Colonic mucosa (tissue), 4 donors: Measurements from ENCODE around the gene UBAP1. TPM values are rescaled to one million over a fixed set of nuclear protein-coding genes. Genes with fewer than 3 reads are reported as not detected.

Experiments used
- DNase-seq: peaks from one replicate; pipeline ENCODE4 v3.0.0-alpha.2; 2020
- H3K27ac ChIP-seq: fragments of 200-600 bp; one replicate; pipeline ENCODE4 v1.8.0; 2021
- H3K27me3 ChIP-seq: fragments of 200-600 bp; one replicate; pipeline ENCODE4 v1.8.0; 2021
- H3K36me3 ChIP-seq: fragments of 200-600 bp; one replicate; pipeline ENCODE4 v1.8.0; 2021
- H3K4me1 ChIP-seq: fragments of 200-600 bp; one replicate; pipeline ENCODE4 v1.8.0; 2021; ENCODE audit warnings: mild to moderate bottlenecking
- H3K4me3 ChIP-seq: fragments of 200-600 bp; one replicate; pipeline ENCODE4 v1.8.0; 2021
- H3K9ac ChIP-seq, 2 donors: one replicate each; pipeline ENCODE4 v1.7.0; 2013; ENCODE audit warnings: control low read depth in 2 of 2, low read depth in 2 of 2, low read length in 2 of 2
- H3K9me3 ChIP-seq: fragments of 200-600 bp; one replicate; pipeline ENCODE4 v1.8.0; 2021
- intact Hi-C: fragments of 100-400 bp; cut with DNase I; formaldehyde crosslinking; loops from one replicate; pipeline ENCODE4 v1.14.1; 2022
- total RNA-seq, 2 donors: library from RNA; stranded (reverse); fragmentation: NEBNext Ultra II Directional in 1 of 2; extraction: Animal tissue kit (Norgen Biotek cat#: 25700) in 1 of 2; gene quantifications; one replicate each; pipeline ENCODE4 v1.2.1, GENCODE V29; 2021
- TF ChIP-seq, protein P1 (sequence below): fragments of 200-600 bp; IDR thresholded peaks from one replicate; pipeline ENCODE4 v1.8.0; 2022; ENCODE audit warnings: antibody characterized with exemption, mild to moderate bottlenecking
- donor health status: healthy.
- donor health status: DM: no; HTN: no; CAD: no.
- donor health status: DM: no; HTN: no; CAD: no.

Gene UBAP1
- total RNA-seq, 2 donors from 2014 or later, result 32.9 to 45.4 TPM

DNA sequence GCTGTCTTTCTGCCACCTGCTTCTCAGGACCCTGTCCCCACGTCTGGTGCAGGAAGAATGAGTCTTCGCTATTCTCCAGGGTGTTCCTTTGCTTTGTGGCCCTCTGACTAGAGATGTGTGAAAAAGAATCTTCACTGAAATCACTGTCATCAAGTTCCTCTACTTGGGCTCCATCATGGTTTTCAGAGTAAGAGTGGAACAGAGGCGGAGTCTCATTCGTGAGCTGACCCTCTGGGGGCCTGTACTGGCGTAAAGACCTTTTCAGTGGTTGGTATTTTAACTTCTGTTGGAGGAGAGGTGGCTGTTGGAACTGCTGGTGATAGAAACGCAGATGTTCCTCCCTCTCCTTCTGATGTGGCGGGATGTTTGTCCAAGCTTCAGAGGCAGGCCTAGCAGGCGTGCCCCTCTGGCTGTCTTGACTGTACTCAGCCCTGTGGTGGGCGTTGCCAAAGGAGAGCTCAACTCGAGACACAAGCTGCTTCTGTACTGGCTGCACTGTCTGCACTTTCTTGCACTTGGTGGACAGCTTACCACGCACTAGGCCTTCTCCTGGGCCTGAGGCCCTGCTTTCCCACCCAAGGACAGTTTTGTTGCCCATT lies 78.2 kb downstream of the UBAP1 start:
- Histone ChIP-seq H3K27ac (no peak overlapping the region), H3K36me3 (no peaks in the 10 kb centered on the region), H3K4me3 (no peak overlapping the region), H3K9ac (no peak overlapping the region), H3K9me3 (no peaks in the 10 kb centered on the region), H3K4me1 (no peaks in the 10 kb centered on the region), H3K27me3 (no peaks in the 10 kb centered on the region)
- TF ChIP-seq, protein P1, sequence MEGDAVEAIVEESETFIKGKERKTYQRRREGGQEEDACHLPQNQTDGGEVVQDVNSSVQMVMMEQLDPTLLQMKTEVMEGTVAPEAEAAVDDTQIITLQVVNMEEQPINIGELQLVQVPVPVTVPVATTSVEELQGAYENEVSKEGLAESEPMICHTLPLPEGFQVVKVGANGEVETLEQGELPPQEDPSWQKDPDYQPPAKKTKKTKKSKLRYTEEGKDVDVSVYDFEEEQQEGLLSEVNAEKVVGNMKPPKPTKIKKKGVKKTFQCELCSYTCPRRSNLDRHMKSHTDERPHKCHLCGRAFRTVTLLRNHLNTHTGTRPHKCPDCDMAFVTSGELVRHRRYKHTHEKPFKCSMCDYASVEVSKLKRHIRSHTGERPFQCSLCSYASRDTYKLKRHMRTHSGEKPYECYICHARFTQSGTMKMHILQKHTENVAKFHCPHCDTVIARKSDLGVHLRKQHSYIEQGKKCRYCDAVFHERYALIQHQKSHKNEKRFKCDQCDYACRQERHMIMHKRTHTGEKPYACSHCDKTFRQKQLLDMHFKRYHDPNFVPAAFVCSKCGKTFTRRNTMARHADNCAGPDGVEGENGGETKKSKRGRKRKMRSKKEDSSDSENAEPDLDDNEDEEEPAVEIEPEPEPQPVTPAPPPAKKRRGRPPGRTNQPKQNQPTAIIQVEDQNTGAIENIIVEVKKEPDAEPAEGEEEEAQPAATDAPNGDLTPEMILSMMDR, result no peak
- intact Hi-C loops, result loop anchor here (5.0 to 10.0 kb wide), 2 partner anchors 120 to 162 kb away; partner anchors contain the start of gene MYORG
- no peak for DNase-seq

DNA sequence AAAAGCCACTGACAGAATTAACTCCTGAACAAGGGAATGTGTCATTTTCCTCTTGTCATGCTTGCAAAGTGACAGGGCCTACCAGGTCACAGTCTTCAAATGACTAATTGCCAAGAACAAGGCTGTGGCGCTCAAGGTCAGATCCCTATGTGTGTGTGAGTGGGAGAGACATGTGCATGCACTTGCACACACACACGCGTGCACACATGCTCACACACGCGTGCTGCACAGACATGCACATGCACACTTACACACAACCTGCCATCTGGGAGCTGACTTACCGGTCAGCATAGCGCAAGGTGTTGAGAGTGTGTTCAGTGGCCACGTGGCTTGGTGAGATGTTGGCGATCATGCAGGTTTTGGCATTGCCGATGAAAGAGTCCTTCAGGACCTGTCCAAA lies 80.5 kb downstream of the UBAP1 start:
- no peak for DNase-seq
- TF ChIP-seq, protein P1, result no peak
- intact Hi-C loops, result loop anchor here (5.0 to 10.0 kb wide), 2 partner anchors 118 to 165 kb away; partner anchors contain the start of gene MYORG
- no peak overlapping the region for H3K9ac ChIP-seq
- no peak overlapping the region for H3K27ac ChIP-seq
- H3K36me3 ChIP-seq, result no peaks in the 10 kb centered on the region
- no peak overlapping the region for H3K4me3 ChIP-seq
- no peaks in the 10 kb centered on the region for H3K4me1 ChIP-seq
- no peaks in the 10 kb centered on the region for H3K9me3 ChIP-seq
- no peaks in the 10 kb centered on the region for H3K27me3 ChIP-seq

DNA sequence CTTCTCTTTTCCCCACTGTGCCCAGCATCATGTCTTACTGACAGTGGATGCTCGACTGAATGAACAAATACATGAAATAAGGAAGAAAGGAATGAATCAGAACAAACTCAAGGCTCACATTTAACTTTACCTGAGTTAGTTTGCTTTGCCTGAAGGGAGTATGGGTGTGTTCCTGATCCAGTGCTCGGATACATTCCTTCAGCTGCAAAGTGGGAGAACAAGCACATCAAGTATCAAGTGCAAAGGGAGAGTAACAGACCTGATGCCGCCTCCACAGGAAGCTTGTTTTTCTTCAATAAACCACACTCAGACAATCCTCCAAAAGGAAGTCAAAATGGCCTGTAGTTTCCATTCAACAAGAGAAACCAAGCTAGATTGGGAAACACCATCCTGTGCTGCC lies 84.1 kb downstream of the UBAP1 start:
- DNase-seq, result no peak
- Histone ChIP-seq H3K27ac (no peak overlapping the region), H3K36me3 (no peaks in the 10 kb centered on the region), H3K4me1 (no peaks in the 10 kb centered on the region), H3K27me3 (no peaks in the 10 kb centered on the region), H3K9me3 (no peaks in the 10 kb centered on the region), H3K4me3 (no peak overlapping the region), H3K9ac (no peak overlapping the region)
- intact Hi-C loops, result no loop called here
- TF ChIP-seq, protein P1, result no peak

DNA sequence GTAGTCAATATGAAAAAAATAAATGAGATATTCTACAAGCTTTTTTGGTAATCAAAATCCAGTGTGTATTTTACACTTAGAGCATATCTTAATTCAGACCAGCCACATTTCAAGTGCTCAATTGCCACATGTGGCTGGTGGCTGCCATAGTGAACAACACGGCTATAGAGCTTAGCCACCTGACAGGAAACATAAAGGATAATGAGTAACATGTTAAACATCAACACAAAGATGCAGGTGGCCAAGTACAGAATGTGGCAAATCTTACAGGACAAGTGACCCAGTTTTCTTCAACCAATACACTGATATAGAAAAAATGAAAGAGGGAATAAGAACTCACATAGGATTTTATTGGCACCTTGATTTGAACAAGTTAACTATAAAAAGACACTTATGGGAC lies 88.8 kb downstream of the UBAP1 start:
- H3K27ac ChIP-seq, result no peak overlapping the region
- H3K4me3 ChIP-seq, result no peak overlapping the region
- H3K9me3 ChIP-seq, result no peaks in the 10 kb centered on the region
- intact Hi-C loops, result no loop called here
- TF ChIP-seq, protein P1, result no peak
- H3K36me3 ChIP-seq, result no peaks in the 10 kb centered on the region
- H3K9ac ChIP-seq, result no peak overlapping the region
- H3K27me3 ChIP-seq, result no peaks in the 10 kb centered on the region
- no peak for DNase-seq
- no peaks in the 10 kb centered on the region for H3K4me1 ChIP-seq

DNA sequence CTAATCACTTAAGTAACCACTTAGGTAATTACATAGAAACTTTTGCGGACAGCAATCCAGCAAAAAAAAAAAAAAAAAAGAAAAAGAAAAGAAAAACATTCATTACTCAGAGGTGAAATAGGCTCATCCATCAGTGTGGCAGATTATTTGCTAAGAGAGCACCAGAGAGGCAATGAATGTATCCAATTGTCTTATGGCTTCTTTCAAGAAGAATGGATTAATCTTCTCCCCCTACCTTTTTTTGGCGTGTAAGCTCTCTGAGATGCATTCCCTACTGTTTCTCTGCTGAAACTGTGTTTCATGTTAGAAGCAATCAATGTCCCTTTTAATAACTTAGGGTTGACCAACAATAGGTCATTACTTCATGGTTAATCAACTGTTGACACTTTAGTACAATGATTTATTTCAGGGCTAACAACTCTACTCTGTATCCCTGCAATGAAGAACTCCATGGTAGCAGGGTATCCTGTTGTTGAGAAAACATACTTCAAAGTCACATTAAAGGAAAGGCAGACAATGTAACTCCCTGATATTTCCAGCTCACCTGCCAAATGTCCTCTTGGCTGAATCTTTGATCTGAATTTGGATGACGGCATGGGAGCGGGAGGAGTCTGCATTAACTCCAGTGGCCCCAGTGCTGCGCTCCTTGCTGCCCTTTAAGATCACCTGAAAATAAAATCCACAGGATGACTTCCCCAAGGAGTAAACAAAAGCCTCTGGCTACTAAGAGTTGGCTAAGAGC lies 92.6 kb downstream of the UBAP1 start:
- Histone ChIP-seq H3K27me3 (no peaks in the 10 kb centered on the region), H3K4me1 (no peaks in the 10 kb centered on the region), H3K36me3 (no peaks in the 10 kb centered on the region), H3K9ac (no peak overlapping the region), H3K9me3 (no peaks in the 10 kb centered on the region), H3K4me3 (no peak overlapping the region), H3K27ac (no peak overlapping the region)
- TF ChIP-seq, protein P1, result no peak
- intact Hi-C loops, result no loop called here
- DNase-seq, result no peak
